ENCODE measurements around the gene SLC47A2. TPM values are rescaled to one million over a fixed set of nuclear protein-coding genes. Genes with fewer than 3 reads are reported as not detected.

The SLC47A2 gene
- total and polyA plus RNA-seq, 4 donors = 0.02 to 0.18 (median 0.06) TPM; not detected in 1

DNA sequence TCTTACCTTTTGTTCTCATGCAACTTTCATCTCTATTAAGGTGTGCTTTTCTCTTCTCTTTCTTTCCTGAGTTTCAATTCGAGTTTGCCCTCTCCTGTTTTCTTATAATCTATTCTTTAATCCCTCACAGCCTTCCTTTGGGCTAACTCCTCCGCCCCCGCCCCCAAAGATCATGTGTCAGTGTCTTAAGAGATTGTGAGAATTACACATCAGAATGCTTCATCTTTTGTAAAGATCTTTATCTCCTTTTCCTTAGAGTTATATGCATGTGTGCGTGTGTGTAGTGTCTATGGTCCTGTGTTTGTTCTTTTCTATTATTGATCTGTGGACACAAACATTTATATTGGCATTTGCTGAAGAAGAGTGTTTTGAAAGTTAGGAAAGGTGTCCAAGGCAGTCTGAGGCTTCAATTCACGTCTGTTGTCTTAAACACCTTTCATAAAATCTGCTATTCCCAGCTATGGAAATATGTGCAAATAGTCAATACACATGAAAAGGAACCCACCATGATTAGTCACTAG lies 74.0 kb downstream of the SLC47A2 start:
- H3K9ac ChIP-seq (ENCODE audit: insufficient read depth in 1 of 2, low read length in 2 of 2) = no peak overlapping the region
- ATAC-seq (ENCODE audit: insufficient read depth, low FRiP score) = no peak
- no peaks in the 10 kb centered on the region for H3K36me3 ChIP-seq (ENCODE audit: control insufficient read depth in 4 of 4, insufficient read depth in 4 of 4, low read length in 4 of 4)
- no peak for DNase-seq
- WGBS, 2 donors = 64 to 70% methylated on average over 5 of the region's 5 CpGs
- H3K9me3 ChIP-seq (ENCODE audit: control insufficient read depth in 4 of 4, insufficient read depth in 3 of 4, low read length in 3 of 4) = no peaks in the 10 kb centered on the region
- peaks cover 0 to 12% (median 0%) of the 10 kb centered on the region in 3 donors for H3K27me3 ChIP-seq (ENCODE audit: control insufficient read depth in 3 of 3, insufficient read depth in 3 of 3, low read length in 2 of 3)
- TF ChIP-seq CTCF (IDR thresholded peaks at IDR 0.05; ENCODE audit: control extremely low read depth, extremely low read depth) = no peak
- H3K4me1 ChIP-seq (ENCODE audit: control insufficient read depth in 5 of 5, insufficient read depth in 5 of 5, low read length in 5 of 5) = peaks cover 0 to 8% (median 2%) of the 10 kb centered on the region in 5 donors
- no peak overlapping the region for H3K27ac ChIP-seq (ENCODE audit: low read depth in 1 of 2, low read length in 1 of 2)
- H3K4me3 ChIP-seq = no peak overlapping the region

GRCh38 chr17:19641687-19642372 lies 74.6 kb downstream of the SLC47A2 start:
- peaks cover 0 to 12% (median 0%) of the 10 kb centered on the region in 3 donors for H3K27me3 ChIP-seq (ENCODE audit: control insufficient read depth in 3 of 3, insufficient read depth in 3 of 3, low read length in 2 of 3)
- ATAC-seq (ENCODE audit: insufficient read depth, low FRiP score) = no peak
- peaks cover 0 to 2% (median 0%) of the 10 kb centered on the region in 5 donors for H3K4me1 ChIP-seq (ENCODE audit: control insufficient read depth in 5 of 5, insufficient read depth in 5 of 5, low read length in 5 of 5)
- DNase-seq = no peak
- H3K9ac ChIP-seq (ENCODE audit: insufficient read depth in 1 of 2, low read length in 2 of 2) = no peak overlapping the region
- WGBS, 2 donors = 79 to 84% methylated on average over 4 of the region's 4 CpGs
- H3K9me3 ChIP-seq (ENCODE audit: control insufficient read depth in 4 of 4, insufficient read depth in 3 of 4, low read length in 3 of 4) = no peaks in the 10 kb centered on the region
- no peak overlapping the region for H3K27ac ChIP-seq (ENCODE audit: low read depth in 1 of 2, low read length in 1 of 2)
- no peak overlapping the region for H3K4me3 ChIP-seq
- TF ChIP-seq CTCF (IDR thresholded peaks at IDR 0.05; ENCODE audit: control extremely low read depth, extremely low read depth) = no peak
- no peaks in the 10 kb centered on the region for H3K36me3 ChIP-seq (ENCODE audit: control insufficient read depth in 4 of 4, insufficient read depth in 4 of 4, low read length in 4 of 4)

GRCh38 chr17:19631905-19632304 lies 84.5 kb downstream of the SLC47A2 start:
- no peak for TF ChIP-seq CTCF (IDR thresholded peaks at IDR 0.05; ENCODE audit: control extremely low read depth, extremely low read depth)
- no peak for ATAC-seq (ENCODE audit: insufficient read depth, low FRiP score)
- no peak for DNase-seq
- 87 to 92% methylated on average over 2 of the region's 2 CpGs for WGBS, 2 donors
- H3K9ac ChIP-seq (ENCODE audit: insufficient read depth in 1 of 2, low read length in 2 of 2) = no peak overlapping the region
- H3K27ac ChIP-seq (ENCODE audit: low read depth in 1 of 2, low read length in 1 of 2) = no peak overlapping the region
- no peak overlapping the region for H3K4me3 ChIP-seq
- H3K36me3 ChIP-seq (ENCODE audit: control insufficient read depth in 4 of 4, insufficient read depth in 4 of 4, low read length in 4 of 4) = no peaks in the 10 kb centered on the region
- no peaks in the 10 kb centered on the region for H3K9me3 ChIP-seq (ENCODE audit: control insufficient read depth in 4 of 4, insufficient read depth in 3 of 4, low read length in 3 of 4)
- no peaks in the 10 kb centered on the region for H3K4me1 ChIP-seq (ENCODE audit: control insufficient read depth in 5 of 5, insufficient read depth in 5 of 5, low read length in 5 of 5)
- H3K27me3 ChIP-seq (ENCODE audit: control insufficient read depth in 3 of 3, insufficient read depth in 3 of 3, low read length in 2 of 3) = peaks cover 0 to 4% (median 0%) of the 10 kb centered on the region in 3 donors
